ENCODE measurements around the gene MYO7B. TPM values are rescaled to one million over a fixed set of nuclear protein-coding genes. Genes with fewer than 3 reads are reported as not detected.

MYO7B gene
- total and polyA plus RNA-seq, 4 donors, result 1.8 to 20.0 (median 7.4) TPM

GRCh38 chr2:127631997-127632581 is 96.6 kb downstream of the MYO7B start:
- Histone ChIP-seq H3K9me3 (ENCODE audit: control insufficient read depth, insufficient read depth, low read length) (no peaks in the 10 kb centered on the region), H3K4me3 (ENCODE audit: low read depth, low read length) (no peak overlapping the region), H3K27me3 (ENCODE audit: control insufficient read depth, insufficient read depth, low read length) (no peaks in the 10 kb centered on the region), H3K27ac (ENCODE audit: low read depth, low read length) (no peak overlapping the region), H3K4me1 (ENCODE audit: control insufficient read depth, insufficient read depth, low read length) (peaks cover 35% of the 10 kb centered on the region), H3K36me3 (ENCODE audit: control insufficient read depth, insufficient read depth, low read length) (peaks cover 25% of the 10 kb centered on the region)
- 81% methylated on average over 14 of the region's 17 CpGs for WGBS (ENCODE audit: insufficient coverage)
- DNase-seq (ENCODE audit: low read depth in 4 of 6, low spot score in 6 of 6), result no peak

- Histone ChIP-seq H3K9me3 (ENCODE audit: control insufficient read depth, insufficient read depth, low read length) (no peaks in the 10 kb centered on the region), H3K4me3 (ENCODE audit: low read depth, low read length) (no peak overlapping the region), H3K4me1 (ENCODE audit: control insufficient read depth, insufficient read depth, low read length) (peaks cover 43% of the 10 kb centered on the region), H3K27me3 (ENCODE audit: control insufficient read depth, insufficient read depth, low read length) (no peaks in the 10 kb centered on the region), H3K36me3 (ENCODE audit: control insufficient read depth, insufficient read depth, low read length) (peaks cover 28% of the 10 kb centered on the region), H3K27ac (ENCODE audit: low read depth, low read length) (no peak overlapping the region)
- 84% methylated on average over 19 of the region's 25 CpGs for WGBS (ENCODE audit: insufficient coverage)
- no peak for DNase-seq (ENCODE audit: low read depth in 4 of 6, low spot score in 6 of 6)
These were observed 97.4 kb downstream of the MYO7B start for GRCh38 chr2:127632592-127633489.

GRCh38 chr2:127633556-127634065 is 98.1 kb downstream of the MYO7B start:
- 61% methylated on average over 9 of the region's 9 CpGs for WGBS (ENCODE audit: insufficient coverage)
- Histone ChIP-seq H3K27ac (ENCODE audit: low read depth, low read length) (no peak overlapping the region), H3K27me3 (ENCODE audit: control insufficient read depth, insufficient read depth, low read length) (no peaks in the 10 kb centered on the region), H3K4me1 (ENCODE audit: control insufficient read depth, insufficient read depth, low read length) (peaks cover 50% of the 10 kb centered on the region), H3K36me3 (ENCODE audit: control insufficient read depth, insufficient read depth, low read length) (peaks cover 33% of the 10 kb centered on the region), H3K9me3 (ENCODE audit: control insufficient read depth, insufficient read depth, low read length) (no peaks in the 10 kb centered on the region), H3K4me3 (ENCODE audit: low read depth, low read length) (no peak overlapping the region)
- no peak for DNase-seq (ENCODE audit: low read depth in 4 of 6, low spot score in 6 of 6)

- Histone ChIP-seq H3K4me3 (ENCODE audit: low read depth, low read length) (no peak overlapping the region), H3K36me3 (ENCODE audit: control insufficient read depth, insufficient read depth, low read length) (peaks cover 39% of the 10 kb centered on the region), H3K27me3 (ENCODE audit: control insufficient read depth, insufficient read depth, low read length) (no peaks in the 10 kb centered on the region), H3K9me3 (ENCODE audit: control insufficient read depth, insufficient read depth, low read length) (no peaks in the 10 kb centered on the region), H3K27ac (ENCODE audit: low read depth, low read length) (no peak overlapping the region), H3K4me1 (ENCODE audit: control insufficient read depth, insufficient read depth, low read length) (peaks cover 56% of the 10 kb centered on the region)
- WGBS (ENCODE audit: insufficient coverage), result 46% methylated on average over 14 of the region's 16 CpGs
- peak in 2 of 6 donors; percentile 61 to 66 for DNase-seq (ENCODE audit: low read depth in 4 of 6, low spot score in 6 of 6)
These were observed 98.7 kb downstream of the MYO7B start for GRCh38 chr2:127634066-127634617.

GRCh38 chr2:127634626-127635379 is 99.3 kb downstream of the MYO7B start:
- no peak overlapping the region for H3K27ac ChIP-seq (ENCODE audit: low read depth, low read length)
- 95% methylated on average over 17 of the region's 17 CpGs for WGBS (ENCODE audit: insufficient coverage)
- DNase-seq (ENCODE audit: low read depth in 4 of 6, low spot score in 6 of 6), result no peak
- peaks cover 39% of the 10 kb centered on the region for H3K36me3 ChIP-seq (ENCODE audit: control insufficient read depth, insufficient read depth, low read length)
- H3K27me3 ChIP-seq (ENCODE audit: control insufficient read depth, insufficient read depth, low read length), result no peaks in the 10 kb centered on the region
- no peaks in the 10 kb centered on the region for H3K9me3 ChIP-seq (ENCODE audit: control insufficient read depth, insufficient read depth, low read length)
- H3K4me3 ChIP-seq (ENCODE audit: low read depth, low read length), result no peak overlapping the region
- peaks cover 62% of the 10 kb centered on the region for H3K4me1 ChIP-seq (ENCODE audit: control insufficient read depth, insufficient read depth, low read length)

GRCh38 chr2:127635380-127636237 is 100.1 kb downstream of the MYO7B start:
- Histone ChIP-seq H3K27me3 (ENCODE audit: control insufficient read depth, insufficient read depth, low read length) (no peaks in the 10 kb centered on the region), H3K4me3 (ENCODE audit: low read depth, low read length) (no peak overlapping the region), H3K36me3 (ENCODE audit: control insufficient read depth, insufficient read depth, low read length) (peaks cover 39% of the 10 kb centered on the region), H3K27ac (ENCODE audit: low read depth, low read length) (no peak overlapping the region), H3K9me3 (ENCODE audit: control insufficient read depth, insufficient read depth, low read length) (no peaks in the 10 kb centered on the region), H3K4me1 (ENCODE audit: control insufficient read depth, insufficient read depth, low read length) (peaks cover 70% of the 10 kb centered on the region)
- no peak for DNase-seq (ENCODE audit: low read depth in 4 of 6, low spot score in 6 of 6)
- 95% methylated on average over 17 of the region's 19 CpGs for WGBS (ENCODE audit: insufficient coverage)

GRCh38 chr2:127636248-127637235 is 101.1 kb downstream of the MYO7B start:
- H3K9me3 ChIP-seq (ENCODE audit: control insufficient read depth, insufficient read depth, low read length), result no peaks in the 10 kb centered on the region
- H3K27me3 ChIP-seq (ENCODE audit: control insufficient read depth, insufficient read depth, low read length), result no peaks in the 10 kb centered on the region
- peaks cover 38% of the 10 kb centered on the region for H3K36me3 ChIP-seq (ENCODE audit: control insufficient read depth, insufficient read depth, low read length)
- no peak overlapping the region for H3K27ac ChIP-seq (ENCODE audit: low read depth, low read length)
- H3K4me1 ChIP-seq (ENCODE audit: control insufficient read depth, insufficient read depth, low read length), result peaks cover 80% of the 10 kb centered on the region
- WGBS (ENCODE audit: insufficient coverage), result 89% methylated on average over 31 of the region's 33 CpGs
- no peak for DNase-seq (ENCODE audit: low read depth in 4 of 6, low spot score in 6 of 6)
- H3K4me3 ChIP-seq (ENCODE audit: low read depth, low read length), result no peak overlapping the region

GRCh38 chr2:127637236-127637630 is 101.8 kb downstream of the MYO7B start:
- no peak overlapping the region for H3K4me3 ChIP-seq (ENCODE audit: low read depth, low read length)
- no peak for DNase-seq (ENCODE audit: low read depth in 4 of 6, low spot score in 6 of 6)
- peaks cover 87% of the 10 kb centered on the region for H3K4me1 ChIP-seq (ENCODE audit: control insufficient read depth, insufficient read depth, low read length)
- peaks cover 36% of the 10 kb centered on the region for H3K36me3 ChIP-seq (ENCODE audit: control insufficient read depth, insufficient read depth, low read length)
- WGBS (ENCODE audit: insufficient coverage), result 89% methylated on average over 6 of the region's 13 CpGs
- H3K27me3 ChIP-seq (ENCODE audit: control insufficient read depth, insufficient read depth, low read length), result no peaks in the 10 kb centered on the region
- H3K27ac ChIP-seq (ENCODE audit: low read depth, low read length), result peak overlapping the region; percentile 61
- H3K9me3 ChIP-seq (ENCODE audit: control insufficient read depth, insufficient read depth, low read length), result no peaks in the 10 kb centered on the region
